ENCODE measurements around the gene P2RY6.
A peak's percentile ranks its signal among the peaks of the same experiment; 100 is the strongest.
"Not testable (repeated sequence)": the region's sequence is repeated elsewhere in the genome, so short reads cannot be mapped to it uniquely, and the experiment has no call there.

The P2RY6 gene

DNA sequence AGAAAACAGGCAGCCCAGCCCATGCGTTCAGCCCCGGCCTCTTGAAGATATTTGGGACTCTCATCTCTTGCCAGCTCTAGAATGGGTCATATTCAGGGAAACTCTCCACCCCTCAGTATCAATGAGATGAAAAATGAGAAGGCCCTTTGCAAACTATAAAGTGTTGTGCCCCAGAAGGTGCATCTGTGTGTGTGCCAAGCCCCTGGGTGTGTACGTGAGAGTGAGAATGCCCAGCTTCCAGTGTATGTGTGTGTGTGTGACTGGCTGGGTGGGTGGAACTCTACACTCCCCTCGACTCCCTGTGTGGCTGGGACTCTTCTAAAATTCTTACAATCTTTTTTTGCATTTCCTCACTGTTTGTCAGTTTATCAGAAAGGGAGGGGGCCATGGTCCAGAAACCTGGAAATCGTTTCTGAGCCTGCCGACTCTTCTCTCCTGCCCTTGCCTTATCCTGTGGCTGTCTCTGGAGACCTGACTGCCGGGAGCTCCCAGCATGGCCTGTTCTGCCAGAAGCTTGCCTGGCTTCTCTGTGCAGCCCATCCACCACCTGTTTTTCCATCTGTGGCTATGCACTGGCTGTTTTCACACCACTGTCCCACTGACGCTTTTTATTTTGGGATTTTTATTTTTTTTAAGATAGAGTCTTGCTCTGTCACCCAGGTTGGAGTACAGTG lies 1.2 kb downstream of the P2RY6 start:
- no peak for DNase-seq (ENCODE audit: extremely low spot score, insufficient read length, low read depth)
- no peak for FAIRE-seq

DNA sequence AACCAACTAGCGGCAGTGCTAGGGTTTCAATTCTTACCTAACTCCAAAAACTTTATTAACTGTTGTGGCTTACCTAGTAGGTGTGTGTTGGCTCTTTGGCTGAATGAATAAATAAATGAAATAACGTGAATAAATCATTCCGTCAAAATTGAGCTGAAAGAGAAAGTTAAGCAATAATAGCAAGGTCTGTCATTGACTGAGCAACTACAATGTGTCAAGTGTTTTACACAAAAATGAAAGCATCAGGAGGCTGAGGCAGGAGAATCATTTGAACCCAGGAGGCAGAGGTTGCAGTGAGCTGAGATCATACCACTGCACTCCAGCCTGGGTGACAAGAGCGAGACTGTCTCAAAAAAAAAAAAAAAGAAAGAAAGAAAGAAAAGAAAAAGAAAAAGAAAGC lies 2.1 kb downstream of the P2RY6 start:
- FAIRE-seq; DNase-seq (ENCODE audit: extremely low spot score, insufficient read length, low read depth): not testable (repeated sequence)

DNA sequence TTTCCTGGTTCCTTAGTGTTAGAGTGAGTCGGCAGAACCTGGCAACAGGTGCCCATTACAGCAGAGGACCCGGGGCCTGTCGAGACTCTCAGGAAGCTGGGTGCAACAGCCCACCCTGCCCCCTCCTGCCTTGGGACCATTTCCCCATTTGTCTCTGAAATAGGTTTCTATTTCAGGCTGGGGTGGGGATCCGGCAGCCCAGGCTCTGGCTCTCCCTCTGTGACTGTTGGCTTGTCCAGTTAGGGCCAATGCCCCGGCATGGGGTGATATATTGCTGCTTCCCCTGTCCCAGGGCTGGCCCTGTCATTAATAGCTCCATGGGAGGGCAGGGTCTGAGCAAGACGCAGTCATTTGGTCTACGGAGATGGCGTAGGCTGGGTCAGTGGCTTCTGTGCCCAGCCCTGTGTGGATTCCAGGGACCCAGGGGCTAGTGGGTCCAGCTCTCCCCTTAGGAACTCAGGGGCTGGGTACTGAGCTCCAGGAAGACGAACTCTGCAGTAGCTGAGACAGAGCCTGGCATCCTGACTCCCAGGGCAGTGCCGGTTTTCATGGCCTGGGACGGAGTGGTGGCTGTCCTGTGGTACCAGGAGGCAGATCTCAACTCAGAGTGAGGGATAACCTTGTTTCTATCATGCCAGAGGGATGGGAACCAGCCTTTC lies 2.7 kb downstream of the P2RY6 start:
- no peak for FAIRE-seq
- DNase-seq (ENCODE audit: extremely low spot score, insufficient read length, low read depth) = no peak

DNA sequence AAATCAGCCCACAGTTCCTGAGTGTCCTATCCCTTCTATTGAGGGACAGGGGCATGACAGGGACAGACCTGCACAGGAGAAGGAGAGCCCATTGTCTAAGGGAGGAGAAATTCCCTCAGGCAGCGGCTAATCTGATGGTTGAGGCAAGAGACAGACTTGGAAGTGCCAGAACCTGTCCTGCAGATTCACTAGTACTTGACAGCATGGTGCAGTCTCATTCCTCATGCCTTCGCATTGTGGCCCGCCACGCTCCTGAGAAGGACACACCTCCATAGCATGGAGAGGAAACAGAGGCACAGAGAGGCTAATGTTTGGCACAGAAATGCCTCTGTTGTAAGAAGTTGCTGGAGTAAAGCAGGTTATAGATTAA lies 3.2 kb downstream of the P2RY6 start:
- no peak for FAIRE-seq

GRCh38 chr11:73277467-73277866 lies 5.3 kb downstream of the P2RY6 start:
- FAIRE-seq (no peak), DNase-seq (ENCODE audit: extremely low spot score, insufficient read length, low read depth) (no peak)

More for the DNA sequence above, 3.2 kb downstream of the P2RY6 start:
- no peak for DNase-seq (ENCODE audit: extremely low spot score, insufficient read length, low read depth)

DNA sequence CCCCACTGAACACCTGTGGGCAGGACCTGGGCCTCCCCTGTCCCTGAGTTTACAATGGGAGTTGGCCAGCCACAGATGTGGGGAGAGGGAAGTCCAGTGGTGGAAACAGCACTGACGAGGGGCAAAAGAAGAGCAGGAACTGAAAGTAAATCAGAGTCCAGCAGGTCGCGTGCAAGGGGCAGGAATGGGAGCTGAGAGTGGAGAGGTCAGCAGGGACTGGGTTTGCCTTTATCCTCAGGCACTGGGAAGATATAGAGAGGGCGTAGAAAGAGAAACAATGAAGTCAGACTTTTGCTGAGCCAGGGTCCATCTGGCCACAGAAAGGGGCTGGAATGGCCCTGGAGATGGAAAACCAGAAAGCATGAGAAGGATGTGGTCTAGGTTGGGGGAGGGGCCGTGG lies 8.5 kb downstream of the P2RY6 start:
- FAIRE-seq (no peak), DNase-seq (ENCODE audit: extremely low spot score, insufficient read length, low read depth) (no peak)

DNA sequence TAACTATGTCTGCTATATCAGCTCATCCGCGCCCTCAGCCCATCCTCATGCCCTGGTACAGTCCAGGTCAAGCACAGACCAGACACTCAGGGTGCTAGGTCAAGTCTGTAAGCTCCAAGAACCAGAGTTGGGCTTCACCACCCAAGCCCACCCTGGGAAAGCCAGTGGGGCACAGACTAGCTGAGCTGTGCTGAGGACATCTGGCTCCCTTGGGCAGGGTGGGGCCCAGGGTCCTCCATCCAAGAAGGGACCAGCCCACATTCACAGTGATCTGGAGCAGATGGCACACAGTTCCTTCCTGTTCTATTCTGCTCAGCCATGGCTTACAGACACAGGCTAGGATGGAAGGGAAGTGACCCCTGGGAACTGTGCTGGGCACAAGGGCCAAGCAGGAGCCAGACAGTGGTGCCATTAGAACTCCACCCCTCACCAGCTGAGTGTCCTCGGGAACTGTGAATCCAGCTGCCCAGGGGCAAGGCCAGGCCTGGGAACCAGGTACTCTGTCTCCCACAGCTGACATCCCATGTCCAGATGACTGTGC lies 9.1 kb downstream of the P2RY6 start:
- no peak for DNase-seq (ENCODE audit: extremely low spot score, insufficient read length, low read depth)
- no peak for FAIRE-seq

- DNase-seq (ENCODE audit: extremely low spot score, insufficient read length, low read depth) (no peak), FAIRE-seq (no peak)
These were observed 9.9 kb downstream of the P2RY6 start for GRCh38 chr11:73281796-73282660.

- FAIRE-seq (no peak), DNase-seq (ENCODE audit: extremely low spot score, insufficient read length, low read depth) (no peak)
These were observed 11.3 kb downstream of the P2RY6 start for GRCh38 chr11:73283276-73284000.

GRCh38 chr11:73284106-73284505 lies 12.0 kb downstream of the P2RY6 start:
- FAIRE-seq = no peak
- DNase-seq (ENCODE audit: extremely low spot score, insufficient read length, low read depth) = no peak

DNA sequence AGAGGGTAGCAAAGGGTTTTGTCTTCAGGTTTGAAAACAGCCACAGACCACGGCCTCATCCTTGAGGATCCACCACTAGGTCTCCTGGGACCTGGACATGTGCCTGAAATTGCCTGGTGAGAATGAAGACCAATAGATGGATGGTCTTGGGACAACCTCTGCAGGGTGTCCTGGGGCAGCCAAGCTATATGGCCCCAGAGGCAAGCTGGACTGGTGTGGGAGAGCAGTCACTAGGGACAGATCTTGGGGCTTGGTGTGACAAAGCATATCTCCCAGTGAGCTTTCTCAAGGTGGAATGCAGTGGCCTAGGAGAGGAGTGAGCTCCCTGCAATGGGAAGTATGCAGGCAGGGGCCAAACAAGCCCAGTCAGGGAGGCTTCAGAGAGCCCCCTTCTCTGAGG lies 13.6 kb downstream of the P2RY6 start:
- no peak for FAIRE-seq
- no peak for DNase-seq (ENCODE audit: extremely low spot score, insufficient read length, low read depth)

- DNase-seq (ENCODE audit: extremely low spot score, insufficient read length, low read depth) = no peak
- no peak for FAIRE-seq
These were observed 14.2 kb downstream of the P2RY6 start for GRCh38 chr11:73286240-73286810.

- DNase-seq (ENCODE audit: extremely low spot score, insufficient read length, low read depth) = no peak
- no peak for FAIRE-seq
These were observed 15.4 kb downstream of the P2RY6 start for GRCh38 chr11:73287400-73288101.

- peak; percentile 60 for FAIRE-seq
- no peak for DNase-seq (ENCODE audit: extremely low spot score, insufficient read length, low read depth)
These were observed 16.2 kb downstream of the P2RY6 start for GRCh38 chr11:73288192-73288872.

GRCh38 chr11:73288873-73289707 lies 17.0 kb downstream of the P2RY6 start:
- DNase-seq (ENCODE audit: extremely low spot score, insufficient read length, low read depth) (peak; percentile 76), FAIRE-seq (peak; percentile 89)

- no peak for FAIRE-seq
- DNase-seq (ENCODE audit: extremely low spot score, insufficient read length, low read depth) = no peak
These were observed 18.4 kb downstream of the P2RY6 start for GRCh38 chr11:73290536-73290935.

DNA sequence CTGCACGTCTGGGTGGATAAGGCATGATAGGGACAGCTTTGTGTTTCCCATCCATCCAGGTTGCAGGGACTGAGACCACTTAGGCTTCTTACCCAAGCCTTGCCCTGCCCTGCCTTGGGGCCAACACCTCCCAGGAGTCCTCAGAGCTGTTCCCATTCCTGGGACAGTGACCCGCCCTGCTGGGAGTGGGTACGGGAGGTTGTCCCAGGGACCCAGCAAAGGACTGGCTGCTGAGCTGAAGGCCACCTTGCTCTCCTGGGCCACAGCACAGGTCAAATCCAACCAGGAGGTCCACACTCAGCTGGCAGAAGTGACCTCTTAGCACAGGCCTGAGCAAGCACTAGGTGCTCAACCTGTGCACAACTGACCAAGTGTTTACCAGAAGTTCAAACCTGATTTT lies 19.1 kb downstream of the P2RY6 start:
- no peak for DNase-seq (ENCODE audit: extremely low spot score, insufficient read length, low read depth)
- no peak for FAIRE-seq

Measured in GM18507 (cell line).